ENCODE data around the gene APBA1. TPM values are rescaled to one million over a fixed set of nuclear protein-coding genes. Genes with fewer than 3 reads are reported as not detected.

Gene APBA1
- total and polyA plus RNA-seq, 9 of the 15 experiments (the other 6 are each of a cell fraction or from before 2014, with no cell fraction given) = 0.01 to 0.02 TPM; not detected in 7

GRCh38 chr9:69573651-69574050 lies 98.5 kb downstream of the APBA1 start (continued):
- TF ChIP-seq SAFB2 (IDR thresholded peaks at IDR 0.05; ENCODE audit: borderline replicate concordance, low read depth, low read length, severe bottlenecking) = no peak

DNA sequence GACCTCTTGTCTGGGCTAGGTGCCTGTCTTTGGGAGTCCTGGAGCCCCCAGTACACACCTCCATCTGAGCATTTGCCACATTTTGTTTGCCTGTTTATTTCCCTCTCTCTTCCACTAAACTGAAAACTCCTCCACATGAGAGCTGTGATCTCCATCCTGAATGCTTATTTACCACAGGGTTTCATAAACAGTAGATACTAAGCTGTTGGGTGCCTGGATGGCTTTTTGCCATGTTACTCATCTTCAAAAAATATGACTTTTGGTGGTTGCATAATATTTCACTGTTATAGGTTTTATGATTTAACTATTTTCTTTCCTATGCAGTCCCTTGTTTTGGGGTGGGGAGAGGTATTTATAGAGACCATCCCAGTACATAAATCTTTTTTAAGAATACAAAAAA lies 99.6 kb downstream of the APBA1 start:
- no peak for FAIRE-seq
- no peaks in the 10 kb centered on the region for H4K20me1 ChIP-seq (replicated peaks; ENCODE audit: control insufficient read depth, insufficient read depth, low read length)
- H3K9ac ChIP-seq (ENCODE audit: insufficient read depth in 1 of 2, low read depth in 2 of 2, low read length in 2 of 2) = no peak overlapping the region
- in situ Hi-C loops (cut with MboI) (no loop called here), intact Hi-C loops (cut with micrococcal nuclease) (no loop called here)
- H3K27me3 ChIP-seq (ENCODE audit: control insufficient read depth in 2 of 2, insufficient read depth in 2 of 2, low read length in 2 of 2) = no peaks in the 10 kb centered on the region
- no peaks in the 10 kb centered on the region for H3K36me3 ChIP-seq (ENCODE audit: control insufficient read depth, insufficient read depth, low read length)
- H2AFZ ChIP-seq (ENCODE audit: low read depth, low read length) = no peak overlapping the region
- H3K4me1 ChIP-seq (replicated peaks in 1 of 2; ENCODE audit: control insufficient read depth in 2 of 2, insufficient read depth in 2 of 2, low read length in 2 of 2) = no peaks in the 10 kb centered on the region
- H3K4me3 ChIP-seq = no peak overlapping the region
- BruUV-seq (replicated peaks) = no TSS peak
- POLR2A ChIA-PET = no interaction called here
- no peak overlapping the region for H3K27ac ChIP-seq (ENCODE audit: extremely low read depth, low read depth, low read length)
- no peak overlapping the region for H3K4me2 ChIP-seq (ENCODE audit: insufficient read depth, low read length)
- no peaks in the 10 kb centered on the region for H3K79me2 ChIP-seq (ENCODE audit: control insufficient read depth, insufficient read depth, low read length)
- ATAC-seq = no peak
- CTCF ChIA-PET (ENCODE audit: low intra/inter-chr PET ratio) = no interaction called here
- DNase-seq (ENCODE audit: extremely low read depth in 1 of 4, low spot score in 3 of 4) = no peak
- H3K9me1 ChIP-seq (ENCODE audit: control insufficient read depth, insufficient read depth, low read length) = no peaks in the 10 kb centered on the region
- H3K9me3 ChIP-seq (replicated peaks; ENCODE audit: control insufficient read depth, insufficient read depth, low read depth, low read length) = no peaks in the 10 kb centered on the region
- TF ChIP-seq MAZ (CRISPR knock-in tag; conservative IDR thresholded peaks at IDR 0.05 in 1 of 2, IDR thresholded peaks at IDR 0.05 in 1 of 2) (no peak), RBM34 (IDR thresholded peaks at IDR 0.05; ENCODE audit: borderline replicate concordance, insufficient read depth, low read length) (no peak), ZNF583 (CRISPR knock-in tag; IDR thresholded peaks at IDR 0.05) (no peak), CC2D1A (IDR thresholded peaks at IDR 0.05) (no peak), ETS2 (tag; IDR thresholded peaks at IDR 0.05; ENCODE audit: borderline replicate concordance, poor library complexity, severe bottlenecking) (no peak), ZNF197 (CRISPR knock-in tag; IDR thresholded peaks at IDR 0.05; ENCODE audit: low read depth) (no peak), TEAD4 (IDR thresholded peaks at IDR 0.05; ENCODE audit: low read length) (no peak), TEAD4 (CRISPR knock-in tag; IDR thresholded peaks at IDR 0.05; ENCODE audit: borderline replicate concordance) (no peak), ZNF133 (CRISPR knock-in tag; IDR thresholded peaks at IDR 0.05) (no peak), CBX8 (IDR thresholded peaks at IDR 0.05; ENCODE audit: borderline replicate concordance, extremely low read depth, low read depth, low read length, poor library complexity, severe bottlenecking) (no peak), CEBPB (tag; IDR thresholded peaks at IDR 0.05) (no peak), ZNF740 (CRISPR knock-in tag; IDR thresholded peaks at IDR 0.05) (no peak), ZNF740 (tag; IDR thresholded peaks at IDR 0.05) (no peak), RBFOX2 (IDR thresholded peaks at IDR 0.05; ENCODE audit: low read depth, low read length) (no peak), ZNF12 (CRISPR knock-in tag; IDR thresholded peaks at IDR 0.05) (no peak)
- TF ChIP-seq, protein P1, sequence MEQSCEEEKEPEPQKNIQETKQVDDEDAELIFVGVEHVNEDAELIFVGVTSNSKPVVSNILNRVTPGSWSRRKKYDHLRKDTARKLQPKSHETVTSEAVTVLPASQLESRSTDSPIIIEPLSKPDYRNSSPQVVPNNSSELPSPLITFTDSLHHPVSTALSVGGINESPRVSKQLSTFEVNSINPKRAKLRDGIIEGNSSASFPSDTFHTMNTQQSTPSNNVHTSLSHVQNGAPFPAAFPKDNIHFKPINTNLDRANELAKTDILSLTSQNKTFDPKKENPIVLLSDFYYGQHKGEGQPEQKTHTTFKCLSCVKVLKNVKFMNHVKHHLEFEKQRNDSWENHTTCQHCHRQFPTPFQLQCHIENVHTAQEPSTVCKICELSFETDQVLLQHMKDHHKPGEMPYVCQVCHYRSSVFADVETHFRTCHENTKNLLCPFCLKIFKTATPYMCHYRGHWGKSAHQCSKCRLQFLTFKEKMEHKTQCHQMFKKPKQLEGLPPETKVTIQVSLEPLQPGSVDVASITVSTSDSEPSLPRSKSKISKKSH (CRISPR knock-in tag; IDR thresholded peaks at IDR 0.05) = no peak
- TF ChIP-seq, protein P2, sequence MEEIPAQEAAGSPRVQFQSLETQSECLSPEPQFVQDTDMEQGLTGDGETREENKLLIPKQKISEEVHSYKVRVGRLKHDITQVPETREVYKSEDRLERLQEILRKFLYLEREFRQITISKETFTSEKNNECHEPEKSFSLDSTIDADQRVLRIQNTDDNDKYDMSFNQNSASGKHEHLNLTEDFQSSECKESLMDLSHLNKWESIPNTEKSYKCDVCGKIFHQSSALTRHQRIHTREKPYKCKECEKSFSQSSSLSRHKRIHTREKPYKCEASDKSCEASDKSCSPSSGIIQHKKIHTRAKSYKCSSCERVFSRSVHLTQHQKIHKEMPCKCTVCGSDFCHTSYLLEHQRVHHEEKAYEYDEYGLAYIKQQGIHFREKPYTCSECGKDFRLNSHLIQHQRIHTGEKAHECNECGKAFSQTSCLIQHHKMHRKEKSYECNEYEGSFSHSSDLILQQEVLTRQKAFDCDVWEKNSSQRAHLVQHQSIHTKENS (CRISPR knock-in tag; IDR thresholded peaks at IDR 0.05) = no peak
